Mucosa of descending colon (tissue), 3 donors: ENCODE measurements around the gene TFPI2. TPM values are rescaled to one million over a fixed set of nuclear protein-coding genes. Genes with fewer than 3 reads are reported as not detected.

Experiments
- ATAC-seq: fragments of 200-7000 bp; cut with Tn5 transposase; one replicate; pipeline ENCODE4 v1.9.1; 2020; ENCODE audit warnings: mild to moderate bottlenecking, moderate library complexity
- DNase-seq, 3 donors: peaks; one replicate each; pipeline ENCODE4 v3.0.0-alpha.2; 2020
- H3K36me3 ChIP-seq: fragments of 200-600 bp; one replicate; pipeline ENCODE4 v1.8.0; 2021; ENCODE audit warnings: low read depth, mild to moderate bottlenecking
- H3K4me1 ChIP-seq: fragments of 200-600 bp; one replicate; pipeline ENCODE4 v1.8.0; 2021; ENCODE audit warnings: low read depth, mild to moderate bottlenecking
- H3K4me3 ChIP-seq: fragments of 200-600 bp; one replicate; pipeline ENCODE4 v1.8.0; 2021; ENCODE audit warnings: mild to moderate bottlenecking
- H3K9me3 ChIP-seq: fragments of 200-600 bp; one replicate; pipeline ENCODE4 v1.8.0; 2021; ENCODE audit warnings: mild to moderate bottlenecking
- intact Hi-C, 2 donors: fragments of 100-400 bp; cut with DNase I in 1 of 2; cut with micrococcal nuclease in 1 of 2; formaldehyde crosslinking; loops; one replicate each; pipeline versions ENCODE4 v1.11.0 to v1.11.1; 2022; cut with DNase I, micrococcal nuclease
- total RNA-seq, 3 donors: library from RNA; stranded (reverse); fragmentation: NEBNext Ultra II Directional in 2 of 3; extraction: Animal tissue kit (Norgen Biotek cat#: 25700) in 2 of 3; gene quantifications; one replicate each; pipeline versions ENCODE4 v1.2.1 to v1.2.4, GENCODE V29; 2021 to 2023
- TF ChIP-seq, protein P1 (sequence below): fragments of 200-600 bp; IDR thresholded peaks from one replicate; pipeline ENCODE4 v1.8.0; 2022; ENCODE audit warnings: antibody characterized with exemption, mild to moderate bottlenecking
- donor health status: DM: no; HTN: no; CAD: no; lungs with moderate emphysema.
- donor health status: DM: no; HTN: no; CAD: no.
- donor health status: DM: no; HTN: yes; CAD: no.

TFPI2 gene
- total RNA-seq, 3 donors from 2014 or later, result 0.41 to 0.61 (median 0.46) TPM

DNA sequence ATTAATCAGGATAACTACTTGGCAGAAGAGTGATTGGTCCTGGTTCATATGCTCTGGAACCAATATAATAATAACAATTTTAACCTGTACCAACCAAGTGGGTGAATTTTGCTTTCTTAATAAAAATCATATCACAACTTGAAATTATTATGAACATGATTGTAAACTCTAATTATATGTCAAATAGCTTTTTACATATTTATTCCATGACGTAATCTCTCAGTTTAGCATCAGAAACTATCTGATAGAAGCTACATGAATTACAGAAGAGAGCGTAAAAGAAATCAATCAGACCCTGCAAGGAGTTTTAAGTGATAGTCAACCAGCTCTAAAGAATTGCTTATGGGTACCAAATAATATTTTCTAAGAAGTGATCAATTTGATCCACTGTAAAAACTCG is 41.1 kb upstream of the TFPI2 start:
- intact Hi-C loops, result no loop called here
- ATAC-seq, result no peak
- H3K9me3 ChIP-seq, result no peaks in the 10 kb centered on the region
- TF ChIP-seq, protein P1, sequence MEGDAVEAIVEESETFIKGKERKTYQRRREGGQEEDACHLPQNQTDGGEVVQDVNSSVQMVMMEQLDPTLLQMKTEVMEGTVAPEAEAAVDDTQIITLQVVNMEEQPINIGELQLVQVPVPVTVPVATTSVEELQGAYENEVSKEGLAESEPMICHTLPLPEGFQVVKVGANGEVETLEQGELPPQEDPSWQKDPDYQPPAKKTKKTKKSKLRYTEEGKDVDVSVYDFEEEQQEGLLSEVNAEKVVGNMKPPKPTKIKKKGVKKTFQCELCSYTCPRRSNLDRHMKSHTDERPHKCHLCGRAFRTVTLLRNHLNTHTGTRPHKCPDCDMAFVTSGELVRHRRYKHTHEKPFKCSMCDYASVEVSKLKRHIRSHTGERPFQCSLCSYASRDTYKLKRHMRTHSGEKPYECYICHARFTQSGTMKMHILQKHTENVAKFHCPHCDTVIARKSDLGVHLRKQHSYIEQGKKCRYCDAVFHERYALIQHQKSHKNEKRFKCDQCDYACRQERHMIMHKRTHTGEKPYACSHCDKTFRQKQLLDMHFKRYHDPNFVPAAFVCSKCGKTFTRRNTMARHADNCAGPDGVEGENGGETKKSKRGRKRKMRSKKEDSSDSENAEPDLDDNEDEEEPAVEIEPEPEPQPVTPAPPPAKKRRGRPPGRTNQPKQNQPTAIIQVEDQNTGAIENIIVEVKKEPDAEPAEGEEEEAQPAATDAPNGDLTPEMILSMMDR, result no peak
- H3K36me3 ChIP-seq, result no peaks in the 10 kb centered on the region
- no peaks in the 10 kb centered on the region for H3K4me1 ChIP-seq
- no peak overlapping the region for H3K4me3 ChIP-seq
- DNase-seq, result no peak

DNA sequence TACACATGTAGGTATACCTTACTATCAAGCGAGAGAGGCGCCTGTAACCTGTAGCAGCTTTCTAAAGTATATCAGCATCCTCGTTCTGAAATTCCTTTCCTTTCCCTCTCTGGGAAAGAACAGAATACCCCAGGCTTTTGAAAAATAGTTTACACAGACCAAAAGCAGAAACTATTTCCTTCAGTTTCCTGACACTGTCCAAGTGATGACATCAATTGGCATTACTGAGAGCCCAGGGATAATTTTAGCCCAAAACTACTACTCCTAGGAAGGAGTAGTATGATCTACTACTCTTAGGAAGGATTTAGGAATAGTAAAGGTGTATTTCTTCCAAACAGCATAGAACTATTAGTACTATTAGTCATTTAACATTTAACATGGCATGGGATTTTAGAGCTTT is 37.0 kb upstream of the TFPI2 start:
- intact Hi-C loops, result no loop called here
- no peak overlapping the region for H3K4me3 ChIP-seq
- H3K36me3 ChIP-seq, result no peaks in the 10 kb centered on the region
- no peak for DNase-seq
- no peaks in the 10 kb centered on the region for H3K4me1 ChIP-seq
- no peaks in the 10 kb centered on the region for H3K9me3 ChIP-seq
- TF ChIP-seq, protein P1, result no peak
- ATAC-seq, result no peak

DNA sequence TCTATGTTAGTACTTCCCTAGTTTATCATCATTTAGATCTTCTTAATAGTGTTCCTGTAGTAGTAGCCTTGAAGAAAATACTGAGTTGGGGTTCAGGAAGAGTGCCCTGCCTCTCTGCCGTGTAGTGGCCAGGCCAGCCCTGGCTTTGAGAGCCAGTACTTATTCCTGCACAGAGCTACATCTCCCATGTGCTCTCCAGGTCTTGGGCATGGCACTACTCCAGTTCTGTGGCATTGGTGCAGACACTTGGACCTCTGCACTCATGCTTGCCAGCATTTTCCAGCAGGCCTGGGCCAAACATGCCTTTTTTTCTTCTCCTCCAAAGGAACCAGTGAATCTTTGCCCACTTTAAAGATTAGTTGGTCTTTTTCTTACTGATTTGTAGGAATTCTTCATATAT is 36.2 kb upstream of the TFPI2 start:
- DNase-seq (no peak), ATAC-seq (no peak)
- intact Hi-C loops, result no loop called here
- Histone ChIP-seq H3K36me3 (no peaks in the 10 kb centered on the region), H3K4me1 (no peaks in the 10 kb centered on the region), H3K9me3 (no peaks in the 10 kb centered on the region), H3K4me3 (no peak overlapping the region)
- TF ChIP-seq, protein P1, result no peak

DNA sequence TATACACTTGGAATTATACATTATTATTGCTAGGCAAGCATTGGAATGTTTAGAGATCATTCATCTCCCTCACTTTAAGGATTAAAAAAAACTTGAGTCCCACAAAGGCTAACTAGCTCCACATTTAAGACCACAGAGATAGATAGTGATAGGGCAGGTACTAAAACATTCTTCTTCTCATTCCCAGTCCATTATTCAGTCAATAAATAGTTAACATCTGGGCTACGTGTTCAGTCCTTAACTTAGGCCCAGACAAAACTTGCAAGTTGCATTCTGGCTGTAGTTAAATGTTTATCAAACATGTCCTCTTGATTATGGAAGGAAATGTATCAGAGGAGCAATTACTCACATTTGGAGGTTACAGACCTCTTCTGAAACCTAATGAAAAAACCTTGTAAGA is 33.4 kb upstream of the TFPI2 start:
- Histone ChIP-seq H3K4me3 (no peak overlapping the region), H3K9me3 (no peaks in the 10 kb centered on the region), H3K36me3 (no peaks in the 10 kb centered on the region), H3K4me1 (no peaks in the 10 kb centered on the region)
- intact Hi-C loops, result no loop called here
- TF ChIP-seq, protein P1, result no peak
- ATAC-seq (no peak), DNase-seq (no peak)

DNA sequence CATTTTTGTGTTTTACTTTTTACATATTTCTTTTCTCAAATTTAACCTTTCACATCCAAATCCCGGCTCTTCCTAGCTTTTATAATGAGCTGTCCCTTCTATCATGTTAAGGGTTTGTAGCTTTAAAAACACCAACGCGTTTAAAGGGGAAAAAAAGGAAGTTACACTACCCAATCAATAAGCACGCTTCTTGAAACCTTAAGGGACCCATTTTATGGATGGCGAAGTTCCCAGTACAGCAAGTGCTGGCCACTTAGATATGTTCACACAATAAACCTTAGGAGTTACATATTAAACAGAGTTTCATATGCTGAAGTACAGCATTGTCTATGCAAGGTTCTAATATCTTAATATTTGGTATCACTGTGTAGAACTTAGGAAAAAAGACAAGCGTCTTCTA is 32.7 kb upstream of the TFPI2 start:
- intact Hi-C loops, result no loop called here
- no peaks in the 10 kb centered on the region for H3K36me3 ChIP-seq
- TF ChIP-seq, protein P1, result no peak
- no peak overlapping the region for H3K4me3 ChIP-seq
- H3K4me1 ChIP-seq, result no peaks in the 10 kb centered on the region
- DNase-seq (no peak), ATAC-seq (no peak)
- H3K9me3 ChIP-seq, result no peaks in the 10 kb centered on the region
